AG04449 (cell line): ENCODE measurements around the gene CERK.

ENCODE experiments used
- CTCF ChIA-PET: fragments of 350-600 bp; formaldehyde crosslinking; extraction: SDS; loops from one replicate; lab custom pipeline; 2021; ENCODE audit warnings: antibody characterized with exemption; lab: Yijun Ruan, JAX
- POLR2A ChIA-PET: fragments of 400-600, 350-600 bp; formaldehyde crosslinking; extraction: SDS; loops from one replicate; lab custom pipeline; 2020; ENCODE audit warnings: antibody characterized with exemption, inconsistent platforms; lab: Yijun Ruan, JAX
- DNase-seq: peaks from one replicate; pipeline ENCODE4 v3.0.0-alpha.2; 2010; ENCODE audit warnings: low read depth, low spot score
- H3K4me3 ChIP-seq: 2 replicates; pipeline ENCODE4 v1.5.1; 2011; ENCODE audit warnings: low read depth, mild to moderate bottlenecking, control low read depth, low read length
- TF ChIP-seq, protein P1 (sequence below): IDR thresholded peaks from one replicate; pipeline ENCODE4 v1.5.1; 2011; ENCODE audit warnings: mild to moderate bottlenecking, moderate library complexity, low read length, control low read depth, inconsistent platforms; ENCODE audit not compliant: insufficient read depth; ENCODE audit errors: missing control alignments

CERK gene

GRCh38 chr22:46688949-46689348, 49.1 kb downstream of the CERK start:
- no peak for DNase-seq
- CTCF ChIA-PET, result no interaction called here
- POLR2A ChIA-PET, result interaction anchor here (0.7 kb wide), 1 partner anchor 27 kb away, joined by 3 read pairs; no protein-coding TSS in a partner anchor
- TF ChIP-seq, protein P1, sequence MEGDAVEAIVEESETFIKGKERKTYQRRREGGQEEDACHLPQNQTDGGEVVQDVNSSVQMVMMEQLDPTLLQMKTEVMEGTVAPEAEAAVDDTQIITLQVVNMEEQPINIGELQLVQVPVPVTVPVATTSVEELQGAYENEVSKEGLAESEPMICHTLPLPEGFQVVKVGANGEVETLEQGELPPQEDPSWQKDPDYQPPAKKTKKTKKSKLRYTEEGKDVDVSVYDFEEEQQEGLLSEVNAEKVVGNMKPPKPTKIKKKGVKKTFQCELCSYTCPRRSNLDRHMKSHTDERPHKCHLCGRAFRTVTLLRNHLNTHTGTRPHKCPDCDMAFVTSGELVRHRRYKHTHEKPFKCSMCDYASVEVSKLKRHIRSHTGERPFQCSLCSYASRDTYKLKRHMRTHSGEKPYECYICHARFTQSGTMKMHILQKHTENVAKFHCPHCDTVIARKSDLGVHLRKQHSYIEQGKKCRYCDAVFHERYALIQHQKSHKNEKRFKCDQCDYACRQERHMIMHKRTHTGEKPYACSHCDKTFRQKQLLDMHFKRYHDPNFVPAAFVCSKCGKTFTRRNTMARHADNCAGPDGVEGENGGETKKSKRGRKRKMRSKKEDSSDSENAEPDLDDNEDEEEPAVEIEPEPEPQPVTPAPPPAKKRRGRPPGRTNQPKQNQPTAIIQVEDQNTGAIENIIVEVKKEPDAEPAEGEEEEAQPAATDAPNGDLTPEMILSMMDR, result no peak
- H3K4me3 ChIP-seq, result no peak overlapping the region

GRCh38 chr22:46687460-46687859, 50.6 kb downstream of the CERK start:
- no peak for DNase-seq
- POLR2A ChIA-PET, result no interaction called here
- TF ChIP-seq, protein P1, result no peak
- CTCF ChIA-PET, result interaction anchor here (1.5 kb wide), 1 partner anchor 11 kb away, joined by 4 read pairs; no protein-coding TSS in a partner anchor
- H3K4me3 ChIP-seq, result no peak overlapping the region

- ChIA-PET POLR2A (no interaction called here), CTCF (interaction anchor here (1.5 kb wide), 1 partner anchor 11 kb away, joined by 4 read pairs; no protein-coding TSS in a partner anchor)
- H3K4me3 ChIP-seq, result no peak overlapping the region
- TF ChIP-seq, protein P1, result no peak
- no peak for DNase-seq
Measured at GRCh38 chr22:46687048-46687444, 51.0 kb downstream of the CERK start.

DNA sequence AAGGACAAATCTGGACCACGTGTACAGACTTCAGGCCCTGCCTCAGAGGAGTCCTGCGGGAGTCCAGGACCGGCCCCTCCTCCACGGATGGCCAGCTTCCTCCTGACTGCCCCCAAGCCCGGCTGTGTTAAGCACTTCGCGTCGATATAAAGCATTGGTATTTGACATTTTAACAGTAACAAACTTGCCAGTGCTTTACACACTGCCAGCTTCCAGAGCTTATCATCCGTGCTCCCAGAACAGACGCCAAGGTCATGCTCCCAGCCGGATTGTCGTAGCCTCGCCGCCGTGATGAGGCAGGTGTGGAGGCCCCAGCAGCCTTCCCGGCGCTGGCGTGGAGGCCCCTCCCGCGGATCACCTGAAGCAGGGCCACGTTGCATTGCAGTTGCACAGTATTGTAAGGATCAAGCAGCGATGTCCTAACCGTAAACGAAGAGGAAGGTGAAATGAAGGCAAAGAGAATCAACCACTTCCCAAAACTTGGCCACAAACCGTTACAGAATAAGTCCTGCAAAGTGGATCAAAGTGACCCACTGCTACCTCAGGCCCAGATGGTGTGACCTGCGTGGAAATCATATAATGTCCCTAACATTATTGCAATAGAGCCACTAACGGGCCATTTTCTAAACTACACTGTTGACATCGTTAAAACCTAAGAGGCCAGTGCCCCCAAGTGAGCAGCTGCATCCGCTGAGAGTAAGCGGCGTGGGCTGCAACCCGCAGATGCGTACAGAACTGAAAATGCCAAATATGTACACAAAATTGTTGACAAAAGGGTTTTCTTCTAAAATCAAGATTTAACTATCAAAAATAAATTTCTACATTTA, 51.6 kb downstream of the CERK start:
- H3K4me3 ChIP-seq, result no peak overlapping the region
- ChIA-PET POLR2A (no interaction called here), CTCF (no interaction called here)
- no peak for DNase-seq
- TF ChIP-seq, protein P1, result no peak

GRCh38 chr22:46684706-46685105, 53.3 kb downstream of the CERK start:
- H3K4me3 ChIP-seq, result no peak overlapping the region
- CTCF ChIA-PET, result no interaction called here
- POLR2A ChIA-PET, result no interaction called here
- TF ChIP-seq, protein P1, result no peak
- no peak for DNase-seq

GRCh38 chr22:46682011-46682731, 55.9 kb downstream of the CERK start:
- TF ChIP-seq, protein P1, result no peak
- ChIA-PET CTCF (interaction anchor here (0.7 to 0.9 kb wide), 4 partner anchors 9 to 119 kb away, joined by 3 to 4 read pairs (median 3); no protein-coding TSS in a partner anchor), POLR2A (no interaction called here)
- DNase-seq, result no peak
- H3K4me3 ChIP-seq, result no peak overlapping the region
